Central memory CD8-positive, alpha-beta T cell (primary cell): ENCODE results near the gene INKA2.

ENCODE experiments used
- ATAC-seq: fragments of 150-1000 bp; cut with Tn5 transposase; replicated peaks from 2 replicates; pipeline ENCODE4 v1.10.0; 2022; ENCODE audit warnings: mild to moderate bottlenecking, moderate FRiP score, moderate number of reproducible peaks; ENCODE audit not compliant: poor library complexity, severe bottlenecking; ENCODE audit errors: extremely low read depth
- DNase-seq, 2 donors: peaks; one replicate each; pipeline ENCODE4 v3.0.0; 2021; ENCODE audit warnings: low spot score in 2 of 2
- H3K27ac Mint-ChIP-seq: one replicate; pipeline ENCODE4 v1.8.0; 2022; ENCODE audit warnings: low read depth, mild to moderate bottlenecking, moderate library complexity, mixed read lengths
- H3K27me3 Mint-ChIP-seq: one replicate; pipeline ENCODE4 v1.8.0; 2022; ENCODE audit warnings: mixed read lengths
- H3K36me3 Mint-ChIP-seq: one replicate; pipeline ENCODE4 v1.8.0; 2022; ENCODE audit warnings: mild to moderate bottlenecking, moderate library complexity, mixed read lengths; ENCODE audit not compliant: insufficient read depth
- H3K4me1 Mint-ChIP-seq: one replicate; pipeline ENCODE4 v1.8.0; 2022; ENCODE audit warnings: mixed read lengths
- H3K4me3 Mint-ChIP-seq: one replicate; pipeline ENCODE4 v1.8.0; 2022; ENCODE audit warnings: mild to moderate bottlenecking, moderate library complexity, mixed read lengths
- H3K9me3 Mint-ChIP-seq: one replicate; pipeline ENCODE4 v1.8.0; 2022; ENCODE audit warnings: mixed read lengths

INKA2 gene

GRCh38 chr1:111704240-111704639, 35.0 kb downstream of the INKA2 start:
- Mint-ChIP-seq H3K27ac (peak overlapping the region; percentile 47), H3K9me3 (no peaks in the 10 kb centered on the region), H3K27me3 (no peaks in the 10 kb centered on the region), H3K4me3 (no peak overlapping the region), H3K4me1 (peaks cover 6% of the 10 kb centered on the region), H3K36me3 (peaks cover 63% of the 10 kb centered on the region)
- ATAC-seq (no peak), DNase-seq (no peak)

- DNase-seq (no peak), ATAC-seq (no peak)
- no peaks in the 10 kb centered on the region for H3K9me3 Mint-ChIP-seq
- no peaks in the 10 kb centered on the region for H3K27me3 Mint-ChIP-seq
- no peak overlapping the region for H3K27ac Mint-ChIP-seq
- peaks cover 11% of the 10 kb centered on the region for H3K4me1 Mint-ChIP-seq
- H3K4me3 Mint-ChIP-seq = no peak overlapping the region
- H3K36me3 Mint-ChIP-seq = peaks cover 58% of the 10 kb centered on the region
Observed at GRCh38 chr1:111702504-111703050, 36.6 kb downstream of the INKA2 start.

GRCh38 chr1:111699268-111699667, 39.9 kb downstream of the INKA2 start:
- peaks cover 26% of the 10 kb centered on the region for H3K4me1 Mint-ChIP-seq
- no peak overlapping the region for H3K4me3 Mint-ChIP-seq
- H3K27ac Mint-ChIP-seq = peak overlapping the region; percentile 78
- H3K9me3 Mint-ChIP-seq = no peaks in the 10 kb centered on the region
- peaks cover 65% of the 10 kb centered on the region for H3K36me3 Mint-ChIP-seq
- no peaks in the 10 kb centered on the region for H3K27me3 Mint-ChIP-seq
- ATAC-seq (no peak), DNase-seq (no peak)

GRCh38 chr1:111696330-111696729, 42.9 kb downstream of the INKA2 start:
- Mint-ChIP-seq H3K27me3 (no peaks in the 10 kb centered on the region), H3K27ac (peak overlapping the region; percentile 7), H3K36me3 (peaks cover 53% of the 10 kb centered on the region), H3K9me3 (no peaks in the 10 kb centered on the region), H3K4me1 (peaks cover 52% of the 10 kb centered on the region), H3K4me3 (no peak overlapping the region)
- DNase-seq = no peak
- no peak for ATAC-seq

GRCh38 chr1:111695801-111696200, 43.4 kb downstream of the INKA2 start:
- H3K4me1 Mint-ChIP-seq = peaks cover 55% of the 10 kb centered on the region
- H3K36me3 Mint-ChIP-seq = peaks cover 56% of the 10 kb centered on the region
- H3K9me3 Mint-ChIP-seq = no peaks in the 10 kb centered on the region
- no peak overlapping the region for H3K4me3 Mint-ChIP-seq
- peak overlapping the region; percentile 7 for H3K27ac Mint-ChIP-seq
- no peaks in the 10 kb centered on the region for H3K27me3 Mint-ChIP-seq
- peak; percentile 75 for ATAC-seq
- no peak for DNase-seq

GRCh38 chr1:111691886-111692285, 47.3 kb downstream of the INKA2 start:
- DNase-seq (no peak), ATAC-seq (no peak)
- Mint-ChIP-seq H3K27me3 (no peaks in the 10 kb centered on the region), H3K9me3 (no peaks in the 10 kb centered on the region), H3K4me1 (peaks cover 77% of the 10 kb centered on the region), H3K27ac (peak overlapping the region; percentile 36), H3K36me3 (peaks cover 24% of the 10 kb centered on the region), H3K4me3 (no peak overlapping the region)

- no peak for DNase-seq
- no peak for ATAC-seq
- Mint-ChIP-seq H3K9me3 (no peaks in the 10 kb centered on the region), H3K4me1 (peaks cover 82% of the 10 kb centered on the region), H3K36me3 (peaks cover 17% of the 10 kb centered on the region), H3K27ac (peak overlapping the region; percentile 36), H3K27me3 (no peaks in the 10 kb centered on the region), H3K4me3 (no peak overlapping the region)
Observed at GRCh38 chr1:111690306-111690617, 48.9 kb downstream of the INKA2 start.
